SJSA1 (cell line): ENCODE results near the gene RAPGEF5. TPM values are rescaled to one million over a fixed set of nuclear protein-coding genes. Genes with fewer than 3 reads are reported as not detected.

Source experiments
- DNase-seq, 2 experiments: peaks; one replicate each; pipeline ENCODE4 v3.0.0-alpha.2; 2015 to 2020; ENCODE audit warnings: low spot score in 2 of 2, low read depth in 1 of 2
- H3K27ac ChIP-seq: fragments of 250-450 bp; sonication (Bioruptor Pico); 2 replicates; pipeline ENCODE4 v1.5.1; 2020; ENCODE audit warnings: mild to moderate bottlenecking, moderate library complexity
- H3K27me3 ChIP-seq: fragments of 250-450 bp; sonication (Bioruptor Pico); replicated peaks from 2 replicates; pipeline ENCODE4 v1.5.1; 2020; ENCODE audit warnings: mild to moderate bottlenecking, moderate library complexity
- H3K36me3 ChIP-seq: fragments of 250-450 bp; sonication (Bioruptor Pico); 2 replicates; pipeline ENCODE4 v1.5.1; 2020; ENCODE audit warnings: mild to moderate bottlenecking
- H3K4me1 ChIP-seq: fragments of 250-450 bp; sonication (Bioruptor Pico); replicated peaks from 2 replicates; pipeline ENCODE4 v1.6.1; 2021; ENCODE audit warnings: mild to moderate bottlenecking
- H3K4me3 ChIP-seq: fragments of 250-450 bp; sonication (Bioruptor Pico); 2 replicates; pipeline ENCODE4 v1.5.1; 2020; ENCODE audit warnings: mild to moderate bottlenecking
- H3K9me3 ChIP-seq: fragments of 250-450 bp; sonication (Bioruptor Pico); replicated peaks from 2 replicates; pipeline ENCODE4 v1.5.1; 2020; ENCODE audit warnings: mild to moderate bottlenecking
- total RNA-seq: library from RNA; depleted of rRNA; stranded (reverse); fragments of >200 nt; shearing (Covaris generic); gene quantifications from 2 replicates; pipeline ENCODE4 v1.2.3, GENCODE V29; 2014

RAPGEF5 gene
- total RNA-seq, 1 experiment from 2014 or later: 0.03 TPM

- Histone ChIP-seq H3K4me1 (no peaks in the 10 kb centered on the region), H3K36me3 (no peaks in the 10 kb centered on the region), H3K9me3 (no peaks in the 10 kb centered on the region), H3K27me3 (no peaks in the 10 kb centered on the region; the same call in 1 of the 2 replicates), H3K4me3 (no peak overlapping the region), H3K27ac (no peak overlapping the region)
- no peak for DNase-seq
Observed at GRCh38 chr7:22182149-22182548, 174.8 kb downstream of the RAPGEF5 start.

DNA sequence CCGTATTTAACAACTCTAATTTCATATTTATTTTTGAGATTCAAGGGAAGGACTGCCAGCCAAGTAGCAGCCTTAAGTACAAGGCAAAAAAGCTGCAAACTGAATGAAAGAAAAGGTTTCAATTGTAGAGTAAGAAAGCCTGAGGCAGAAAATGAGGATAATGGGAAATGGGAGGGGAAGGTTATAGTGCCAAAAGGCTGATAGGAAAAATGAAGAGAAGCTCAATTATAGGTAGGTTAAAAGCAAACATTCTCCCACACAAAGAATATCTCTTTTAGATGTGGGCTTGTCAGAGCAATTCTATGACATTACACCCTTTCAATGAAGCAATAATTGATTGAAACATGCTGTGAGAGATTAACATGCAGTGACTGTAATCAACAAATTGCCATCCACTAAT is 175.3 kb downstream of the RAPGEF5 start:
- Histone ChIP-seq H3K27me3 (no peaks in the 10 kb centered on the region; the same call in 1 of the 2 replicates), H3K9me3 (no peaks in the 10 kb centered on the region), H3K4me3 (no peak overlapping the region), H3K36me3 (no peaks in the 10 kb centered on the region), H3K27ac (no peak overlapping the region), H3K4me1 (no peaks in the 10 kb centered on the region)
- no peak for DNase-seq

DNA sequence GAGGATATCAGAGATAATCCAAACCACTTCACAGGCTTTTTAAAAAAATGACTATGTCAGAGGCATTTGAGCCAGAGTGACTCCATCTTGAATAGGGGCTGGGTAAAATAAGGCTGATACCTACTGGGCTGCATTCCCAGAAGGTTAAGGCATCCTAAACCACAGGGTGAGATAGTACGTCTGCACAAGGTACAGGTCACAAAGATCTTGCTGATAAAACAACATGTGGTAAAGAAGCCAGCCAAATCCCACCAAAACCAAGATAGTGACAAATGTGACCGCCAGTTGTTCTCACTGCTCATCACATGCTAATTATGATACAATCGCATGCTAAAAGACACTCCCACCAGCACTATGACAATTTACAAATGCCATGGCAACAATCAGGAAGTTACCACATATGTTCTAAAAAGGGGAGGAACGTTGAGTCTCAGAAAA is 177.5 kb downstream of the RAPGEF5 start:
- Histone ChIP-seq H3K9me3 (no peaks in the 10 kb centered on the region), H3K36me3 (no peaks in the 10 kb centered on the region), H3K4me3 (no peak overlapping the region), H3K27ac (no peak overlapping the region), H3K27me3 (no peaks in the 10 kb centered on the region; the same call in 1 of the 2 replicates), H3K4me1 (no peaks in the 10 kb centered on the region)
- no peak for DNase-seq

GRCh38 chr7:22178735-22179134 is 178.2 kb downstream of the RAPGEF5 start:
- Histone ChIP-seq H3K36me3 (no peaks in the 10 kb centered on the region), H3K27ac (no peak overlapping the region), H3K4me1 (no peaks in the 10 kb centered on the region), H3K9me3 (no peaks in the 10 kb centered on the region), H3K4me3 (no peak overlapping the region), H3K27me3 (no peaks in the 10 kb centered on the region; the same call in 1 of the 2 replicates)
- DNase-seq: no peak

- H3K4me3 ChIP-seq: no peak overlapping the region
- DNase-seq: no peak
- H3K9me3 ChIP-seq: no peaks in the 10 kb centered on the region
- no peaks in the 10 kb centered on the region for H3K4me1 ChIP-seq
- no peaks in the 10 kb centered on the region for H3K36me3 ChIP-seq
- H3K27ac ChIP-seq: no peak overlapping the region
- no peaks in the 10 kb centered on the region; the same call in 1 of the 2 replicates for H3K27me3 ChIP-seq
Observed at GRCh38 chr7:22176791-22177412, 180.1 kb downstream of the RAPGEF5 start.

DNA sequence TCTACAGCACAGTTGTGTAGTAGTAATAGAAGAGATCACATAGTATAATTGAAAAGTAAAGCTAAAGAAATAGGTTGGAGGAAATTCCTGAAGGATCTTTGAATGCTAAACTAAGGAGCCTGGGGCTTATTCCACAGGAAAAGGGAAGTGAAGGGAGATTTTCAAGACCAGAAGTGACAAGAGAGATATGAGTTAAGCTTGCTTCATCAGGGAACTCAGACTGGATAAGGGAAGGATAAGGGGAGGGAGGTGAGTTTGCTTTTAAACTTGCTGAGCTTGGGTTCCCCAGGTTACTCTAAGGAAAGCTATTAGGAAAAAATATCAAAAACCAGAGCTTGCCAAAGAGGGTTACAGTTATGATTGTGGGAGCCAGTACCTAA is 182.4 kb downstream of the RAPGEF5 start:
- no peak for DNase-seq
- H3K27ac ChIP-seq: no peak overlapping the region
- H3K27me3 ChIP-seq: no peaks in the 10 kb centered on the region; the same call in 1 of the 2 replicates
- H3K36me3 ChIP-seq: no peaks in the 10 kb centered on the region
- no peaks in the 10 kb centered on the region for H3K4me1 ChIP-seq
- H3K9me3 ChIP-seq: no peaks in the 10 kb centered on the region
- no peak overlapping the region for H3K4me3 ChIP-seq

DNA sequence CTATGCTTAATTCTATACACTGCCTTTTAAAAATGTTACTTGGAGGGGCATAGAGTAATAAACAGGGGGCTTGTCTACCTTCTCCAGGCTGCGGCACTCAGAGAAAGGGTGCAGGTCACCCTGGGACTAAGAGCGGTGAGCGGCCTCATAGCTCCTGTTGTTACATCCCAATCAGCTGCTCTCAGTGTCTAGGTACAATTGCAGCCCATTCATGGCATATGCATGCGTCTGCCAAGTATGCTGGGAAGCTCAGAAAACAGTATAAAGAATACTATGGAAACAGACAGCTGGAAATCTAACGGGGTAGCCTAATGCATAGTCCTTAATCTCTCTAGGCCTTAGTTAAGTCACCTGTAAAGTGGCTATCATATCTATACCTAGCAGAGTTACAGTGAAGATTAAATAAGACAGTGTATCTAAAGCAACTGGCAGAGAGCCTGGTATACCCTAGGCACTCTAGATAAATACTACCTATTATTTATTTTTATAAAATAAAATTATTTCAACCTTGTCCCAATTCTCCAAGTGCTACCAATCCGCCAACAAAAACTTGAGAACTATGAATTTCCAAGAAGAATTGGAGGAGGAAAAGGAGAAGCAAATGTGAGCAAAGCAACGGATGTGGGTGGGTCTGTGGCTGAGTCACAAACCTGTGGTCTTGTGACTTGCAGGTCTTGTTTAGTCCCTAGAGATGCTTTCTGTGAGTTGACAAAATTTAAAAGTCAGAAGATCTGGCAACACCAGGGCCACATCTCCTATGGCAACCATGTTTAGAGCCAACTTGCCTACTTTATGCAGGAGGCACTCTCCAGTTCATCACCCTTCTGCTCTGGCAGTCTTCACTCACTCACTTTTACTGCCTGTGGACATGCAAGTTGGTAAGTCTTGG is 183.0 kb downstream of the RAPGEF5 start:
- no peaks in the 10 kb centered on the region for H3K36me3 ChIP-seq
- no peak overlapping the region for H3K27ac ChIP-seq
- H3K27me3 ChIP-seq: no peaks in the 10 kb centered on the region
- H3K4me3 ChIP-seq: no peak overlapping the region
- no peaks in the 10 kb centered on the region for H3K9me3 ChIP-seq
- H3K4me1 ChIP-seq: no peaks in the 10 kb centered on the region
- no peak for DNase-seq

DNA sequence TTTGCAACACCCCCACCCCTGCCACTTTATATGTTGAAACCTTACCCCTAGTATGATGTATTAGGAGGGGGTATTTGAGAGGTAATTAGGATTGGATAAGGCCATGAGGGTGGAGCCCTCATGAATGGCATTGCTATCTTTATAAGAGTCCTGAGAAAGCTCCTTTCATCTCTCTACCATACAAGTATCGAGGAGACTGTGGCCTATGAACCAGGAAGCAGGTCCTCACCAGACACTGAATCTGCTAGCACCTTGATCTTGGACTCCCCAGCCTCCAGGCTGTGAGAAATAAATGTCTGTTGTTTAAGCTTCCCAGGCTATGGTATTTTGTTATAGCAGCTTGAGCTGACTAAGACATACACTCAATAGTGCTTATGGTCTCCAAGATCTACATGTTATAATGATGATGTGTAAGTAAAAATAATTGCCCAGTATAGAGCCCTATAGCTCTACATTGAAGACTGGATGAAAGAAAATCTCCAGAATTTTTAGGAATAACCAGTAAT is 188.8 kb downstream of the RAPGEF5 start:
- Histone ChIP-seq H3K4me3 (no peak overlapping the region), H3K4me1 (no peaks in the 10 kb centered on the region)

DNA sequence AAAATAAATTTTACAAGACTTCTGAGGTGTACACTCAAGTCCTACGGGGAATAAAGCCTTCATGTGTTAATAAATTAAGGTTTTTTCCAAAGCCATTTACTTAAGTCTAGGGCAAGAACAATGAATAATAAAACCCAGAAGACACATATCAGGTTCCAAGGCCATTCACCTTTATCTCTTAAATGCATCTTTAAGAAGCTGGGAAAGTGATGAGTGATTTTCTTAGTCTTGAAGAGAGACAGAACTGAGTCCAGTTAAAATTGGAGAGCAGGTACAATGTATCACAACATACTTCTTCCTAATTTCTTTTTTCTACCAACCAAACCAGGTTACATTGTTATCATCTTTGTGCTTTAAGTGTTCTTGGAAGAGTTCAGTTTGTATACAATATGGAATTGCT is 189.5 kb downstream of the RAPGEF5 start:
- Histone ChIP-seq H3K27ac (no peak overlapping the region), H3K4me3 (no peak overlapping the region), H3K36me3 (no peaks in the 10 kb centered on the region), H3K27me3 (no peaks in the 10 kb centered on the region), H3K4me1 (no peaks in the 10 kb centered on the region), H3K9me3 (no peaks in the 10 kb centered on the region)
- DNase-seq: no peak

More for the DNA sequence above, 188.8 kb downstream of the RAPGEF5 start:
- no peak overlapping the region for H3K27ac ChIP-seq
- H3K27me3 ChIP-seq: no peaks in the 10 kb centered on the region
- DNase-seq: no peak
- H3K36me3 ChIP-seq: no peaks in the 10 kb centered on the region
- H3K9me3 ChIP-seq: no peaks in the 10 kb centered on the region

DNA sequence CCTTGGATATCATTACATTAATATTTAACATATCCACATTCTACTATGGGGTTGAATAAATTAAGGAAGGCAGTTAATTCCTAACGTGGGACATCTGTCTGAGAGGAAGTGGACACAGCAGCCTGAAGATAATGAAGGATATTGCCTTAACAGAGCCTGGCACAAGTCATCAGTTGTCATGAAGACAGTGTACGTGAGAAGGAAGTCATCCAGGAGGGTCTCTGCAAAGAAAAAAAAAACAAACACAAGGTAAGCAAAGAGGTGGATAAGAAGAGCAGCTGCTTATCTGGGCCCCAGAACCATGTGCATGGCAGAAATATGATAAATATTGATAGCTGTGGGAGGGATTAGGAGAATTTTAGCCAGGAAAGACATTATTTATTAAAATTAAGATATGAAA is 190.0 kb downstream of the RAPGEF5 start:
- H3K9me3 ChIP-seq: no peaks in the 10 kb centered on the region
- H3K4me1 ChIP-seq: no peaks in the 10 kb centered on the region
- no peak for DNase-seq
- no peak overlapping the region for H3K27ac ChIP-seq
- H3K4me3 ChIP-seq: no peak overlapping the region
- H3K36me3 ChIP-seq: no peaks in the 10 kb centered on the region
- H3K27me3 ChIP-seq: no peaks in the 10 kb centered on the region

- H3K36me3 ChIP-seq: no peaks in the 10 kb centered on the region
- no peaks in the 10 kb centered on the region for H3K9me3 ChIP-seq
- no peak for DNase-seq
- no peak overlapping the region for H3K27ac ChIP-seq
- H3K4me1 ChIP-seq: no peaks in the 10 kb centered on the region
- no peaks in the 10 kb centered on the region; the same call in 1 of the 2 replicates for H3K27me3 ChIP-seq
- H3K4me3 ChIP-seq: no peak overlapping the region
Observed at GRCh38 chr7:22159341-22159740, 197.6 kb downstream of the RAPGEF5 start.

DNA sequence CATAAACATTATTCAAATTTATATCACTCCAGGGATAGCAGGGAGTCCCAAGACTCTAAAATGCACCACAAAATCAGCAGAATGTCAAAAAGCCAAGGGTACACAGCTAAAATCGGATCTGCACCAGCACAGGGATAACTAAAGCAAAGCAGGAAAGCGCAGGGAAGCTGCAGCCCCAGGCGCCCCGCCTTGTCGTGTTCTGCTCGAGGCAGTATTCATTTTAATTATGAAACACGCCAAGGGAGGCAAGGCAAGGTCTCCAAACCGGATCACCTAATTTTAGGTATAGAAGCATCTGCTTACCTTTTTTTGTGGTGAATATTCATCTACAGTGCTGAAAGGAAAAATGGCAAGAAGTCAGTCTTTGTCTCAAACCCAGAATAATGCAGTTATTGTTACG is 199.4 kb downstream of the RAPGEF5 start:
- no peaks in the 10 kb centered on the region; the same call in 1 of the 2 replicates for H3K27me3 ChIP-seq
- no peaks in the 10 kb centered on the region for H3K4me1 ChIP-seq
- no peaks in the 10 kb centered on the region for H3K36me3 ChIP-seq
- no peak overlapping the region for H3K4me3 ChIP-seq
- H3K27ac ChIP-seq: no peak overlapping the region
- H3K9me3 ChIP-seq: no peaks in the 10 kb centered on the region
- DNase-seq: no peak

GRCh38 chr7:22156205-22156604 is 200.7 kb downstream of the RAPGEF5 start:
- no peak overlapping the region for H3K4me3 ChIP-seq
- H3K27ac ChIP-seq: no peak overlapping the region
- no peaks in the 10 kb centered on the region for H3K36me3 ChIP-seq
- DNase-seq: no peak
- H3K27me3 ChIP-seq: no peaks in the 10 kb centered on the region; the same call in 1 of the 2 replicates
- no peaks in the 10 kb centered on the region for H3K4me1 ChIP-seq
- no peaks in the 10 kb centered on the region for H3K9me3 ChIP-seq

- Histone ChIP-seq H3K36me3 (no peaks in the 10 kb centered on the region), H3K27ac (no peak overlapping the region), H3K4me1 (no peaks in the 10 kb centered on the region), H3K9me3 (no peaks in the 10 kb centered on the region), H3K27me3 (no peaks in the 10 kb centered on the region; the same call in 1 of the 2 replicates), H3K4me3 (no peak overlapping the region)
- DNase-seq: no peak
Observed at GRCh38 chr7:22154143-22154529, 202.8 kb downstream of the RAPGEF5 start.
